Measurements from ENCODE around the gene LGALS3BP. TPM values are rescaled to one million over a fixed set of nuclear protein-coding genes. Genes with fewer than 3 reads are reported as not detected.
A peak's percentile ranks its signal among the peaks of the same experiment; 100 is the strongest.

LGALS3BP gene
- total and polyA plus RNA-seq, 2 of the 13 experiments (the other 11 are each of a cell fraction or from before 2014, with no cell fraction given) = 137 to 332 TPM

DNA sequence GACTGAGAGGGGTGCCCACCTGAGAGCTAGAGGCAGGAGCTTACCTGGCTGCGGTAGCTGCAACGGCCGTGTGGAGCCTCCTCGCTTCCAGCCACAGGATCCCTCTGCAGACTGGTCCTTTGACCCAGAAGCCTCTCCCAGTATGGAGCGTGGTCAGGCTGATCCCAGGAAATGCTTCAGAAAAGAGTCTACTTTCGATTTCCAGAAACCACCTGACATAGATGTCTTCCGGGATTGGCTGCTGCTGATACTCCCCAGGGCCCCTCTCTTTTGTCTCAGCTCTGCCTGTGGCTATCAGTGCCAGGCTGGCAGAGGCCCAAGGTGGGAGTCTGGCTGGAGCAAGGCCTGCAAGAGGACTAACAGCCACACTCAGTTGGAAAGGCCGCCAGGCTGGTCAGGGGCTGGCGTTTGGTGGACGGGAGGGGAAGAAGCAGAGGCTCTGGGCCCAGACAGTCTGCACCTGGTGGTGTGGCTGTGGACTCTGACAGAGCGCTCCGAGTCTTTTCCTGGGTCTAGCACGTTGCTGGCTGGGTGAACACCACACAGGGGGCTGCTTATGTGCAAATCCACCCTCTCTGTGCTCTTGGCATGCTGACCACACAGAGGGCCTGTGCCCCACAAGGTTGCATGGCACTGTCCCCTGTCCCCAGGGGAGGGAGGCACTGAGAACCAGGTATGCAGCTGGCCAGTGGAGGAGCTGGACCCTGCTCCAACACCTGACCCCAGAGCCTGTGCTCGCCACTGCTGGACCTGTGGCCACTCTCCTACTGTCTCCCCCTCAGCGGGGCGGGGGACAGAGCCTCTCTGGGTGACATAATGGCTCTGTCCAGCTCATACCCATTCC is at the start of gene LGALS3BP (continued):
- peak; percentile 68; the same call in 1 of the 2 replicates for TF ChIP-seq ZNF691 (CRISPR knock-in tag; IDR thresholded peaks at IDR 0.05; ENCODE audit: borderline replicate concordance, low read depth)
- no peak for TF ChIP-seq PAWR (CRISPR knock-in tag; IDR thresholded peaks at IDR 0.05; ENCODE audit: borderline replicate concordance)
- 0 out of 2 replicates have a peak, but pooled peaks have one; percentile 26 for TF ChIP-seq HNF1B (CRISPR knock-in tag; IDR thresholded peaks at IDR 0.05)
- TF ChIP-seq, protein P1, sequence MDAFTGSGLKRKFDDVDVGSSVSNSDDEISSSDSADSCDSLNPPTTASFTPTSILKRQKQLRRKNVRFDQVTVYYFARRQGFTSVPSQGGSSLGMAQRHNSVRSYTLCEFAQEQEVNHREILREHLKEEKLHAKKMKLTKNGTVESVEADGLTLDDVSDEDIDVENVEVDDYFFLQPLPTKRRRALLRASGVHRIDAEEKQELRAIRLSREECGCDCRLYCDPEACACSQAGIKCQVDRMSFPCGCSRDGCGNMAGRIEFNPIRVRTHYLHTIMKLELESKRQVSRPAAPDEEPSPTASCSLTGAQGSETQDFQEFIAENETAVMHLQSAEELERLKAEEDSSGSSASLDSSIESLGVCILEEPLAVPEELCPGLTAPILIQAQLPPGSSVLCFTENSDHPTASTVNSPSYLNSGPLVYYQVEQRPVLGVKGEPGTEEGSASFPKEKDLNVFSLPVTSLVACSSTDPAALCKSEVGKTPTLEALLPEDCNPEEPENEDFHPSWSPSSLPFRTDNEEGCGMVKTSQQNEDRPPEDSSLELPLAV (CRISPR knock-in tag; conservative IDR thresholded peaks at IDR 0.05; ENCODE audit: low read depth) = no peak
- peak; percentile 30; the same call in 1 of the 2 replicates for TF ChIP-seq ATRX (CRISPR knock-in tag; IDR thresholded peaks at IDR 0.05; ENCODE audit: borderline replicate concordance)
- TF ChIP-seq GABPB1 (CRISPR knock-in tag; IDR thresholded peaks at IDR 0.05) = peak; percentile 70
- TF ChIP-seq ZFAT (CRISPR knock-in tag; conservative IDR thresholded peaks at IDR 0.05) = no peak
- TF ChIP-seq, protein P2, sequence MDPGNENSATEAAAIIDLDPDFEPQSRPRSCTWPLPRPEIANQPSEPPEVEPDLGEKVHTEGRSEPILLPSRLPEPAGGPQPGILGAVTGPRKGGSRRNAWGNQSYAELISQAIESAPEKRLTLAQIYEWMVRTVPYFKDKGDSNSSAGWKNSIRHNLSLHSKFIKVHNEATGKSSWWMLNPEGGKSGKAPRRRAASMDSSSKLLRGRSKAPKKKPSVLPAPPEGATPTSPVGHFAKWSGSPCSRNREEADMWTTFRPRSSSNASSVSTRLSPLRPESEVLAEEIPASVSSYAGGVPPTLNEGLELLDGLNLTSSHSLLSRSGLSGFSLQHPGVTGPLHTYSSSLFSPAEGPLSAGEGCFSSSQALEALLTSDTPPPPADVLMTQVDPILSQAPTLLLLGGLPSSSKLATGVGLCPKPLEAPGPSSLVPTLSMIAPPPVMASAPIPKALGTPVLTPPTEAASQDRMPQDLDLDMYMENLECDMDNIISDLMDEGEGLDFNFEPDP (CRISPR knock-in tag; conservative IDR thresholded peaks at IDR 0.05) = 0 out of 2 replicates have a peak, but pooled peaks have one; percentile 79
- 0 out of 2 replicates have a peak, but pooled peaks have one; percentile 0 for TF ChIP-seq ZBTB8A (CRISPR knock-in tag; IDR thresholded peaks at IDR 0.05; ENCODE audit: borderline replicate concordance, low read depth)
- TF ChIP-seq SAP130 (CRISPR knock-in tag; IDR thresholded peaks at IDR 0.05; ENCODE audit: low read depth) = peak; percentile 89
- peak; percentile 17; the same call in 1 of the 2 replicates for TF ChIP-seq ZNF230 (CRISPR knock-in tag; IDR thresholded peaks at IDR 0.05)
- peak; percentile 73; the same call in 1 of the 2 replicates for TF ChIP-seq ZNF616 (CRISPR knock-in tag; IDR thresholded peaks at IDR 0.05; ENCODE audit: low read depth)
- no peak for TF ChIP-seq MAZ (IDR thresholded peaks at IDR 0.05; ENCODE audit: borderline replicate concordance, low read depth, low read length)
- peak; percentile 14 for TF ChIP-seq MAZ (CRISPR knock-in tag; IDR thresholded peaks at IDR 0.05; ENCODE audit: low read depth)
- no peak for TF ChIP-seq ZNF512B (CRISPR knock-in tag; IDR thresholded peaks at IDR 0.05; ENCODE audit: borderline replicate concordance)
- 0 out of 2 replicates have a peak, but pooled peaks have one; percentile 36 for TF ChIP-seq RELA (CRISPR knock-in tag; IDR thresholded peaks at IDR 0.05)

Measured in HepG2 (cell line).